Colonic mucosa (tissue), 4 donors: ENCODE data around the gene UBE2F. TPM values are rescaled to one million over a fixed set of nuclear protein-coding genes. Genes with fewer than 3 reads are reported as not detected.
"Not testable (repeated sequence)": the region's sequence is repeated elsewhere in the genome, so short reads cannot be mapped to it uniquely, and the experiment has no call there.

ENCODE experiments used
- DNase-seq: peaks from one replicate; pipeline ENCODE4 v3.0.0-alpha.2; 2020
- H3K27ac ChIP-seq: fragments of 200-600 bp; one replicate; pipeline ENCODE4 v1.8.0; 2021
- H3K27me3 ChIP-seq: fragments of 200-600 bp; one replicate; pipeline ENCODE4 v1.8.0; 2021
- H3K36me3 ChIP-seq: fragments of 200-600 bp; one replicate; pipeline ENCODE4 v1.8.0; 2021
- H3K4me1 ChIP-seq: fragments of 200-600 bp; one replicate; pipeline ENCODE4 v1.8.0; 2021; ENCODE audit warnings: mild to moderate bottlenecking
- H3K4me3 ChIP-seq: fragments of 200-600 bp; one replicate; pipeline ENCODE4 v1.8.0; 2021
- H3K9ac ChIP-seq, 2 donors: one replicate each; pipeline ENCODE4 v1.7.0; 2013; ENCODE audit warnings: control low read depth in 2 of 2, low read depth in 2 of 2, low read length in 2 of 2
- H3K9me3 ChIP-seq: fragments of 200-600 bp; one replicate; pipeline ENCODE4 v1.8.0; 2021
- CTCF ChIP-seq: fragments of 200-600 bp; IDR thresholded peaks from one replicate; pipeline ENCODE4 v1.8.0; 2022; ENCODE audit warnings: antibody characterized with exemption, mild to moderate bottlenecking
- intact Hi-C: fragments of 100-400 bp; cut with DNase I; formaldehyde crosslinking; loops from one replicate; pipeline ENCODE4 v1.14.1; 2022
- total RNA-seq, 2 donors: library from RNA; stranded (reverse); fragmentation: NEBNext Ultra II Directional in 1 of 2; extraction: Animal tissue kit (Norgen Biotek cat#: 25700) in 1 of 2; gene quantifications; one replicate each; pipeline ENCODE4 v1.2.1, GENCODE V29; 2021
- donor health status: healthy.
- donor health status: DM: no; HTN: no; CAD: no.
- donor health status: DM: no; HTN: no; CAD: no.

UBE2F gene
- total RNA-seq, 2 donors from 2014 or later: 51.8 to 54.7 TPM

GRCh38 chr2:237979331-237979730, 12.5 kb downstream of the UBE2F start:
- no peaks in the 10 kb centered on the region for H3K9me3 ChIP-seq
- DNase-seq: no peak
- H3K27me3 ChIP-seq: no peaks in the 10 kb centered on the region
- intact Hi-C loops: no loop called here
- no peaks in the 10 kb centered on the region for H3K4me1 ChIP-seq
- TF ChIP-seq CTCF: no peak
- H3K4me3 ChIP-seq: no peak overlapping the region
- H3K9ac ChIP-seq: no peak overlapping the region
- no peak overlapping the region for H3K27ac ChIP-seq
- no peaks in the 10 kb centered on the region for H3K36me3 ChIP-seq

- no peaks in the 10 kb centered on the region for H3K9me3 ChIP-seq
- no peak overlapping the region for H3K4me3 ChIP-seq
- no peak for TF ChIP-seq CTCF
- intact Hi-C loops: no loop called here
- no peaks in the 10 kb centered on the region for H3K36me3 ChIP-seq
- DNase-seq: no peak
- no peak overlapping the region for H3K27ac ChIP-seq
- no peak overlapping the region for H3K9ac ChIP-seq
- no peaks in the 10 kb centered on the region for H3K27me3 ChIP-seq
- no peaks in the 10 kb centered on the region for H3K4me1 ChIP-seq
These were observed 13.3 kb downstream of the UBE2F start for GRCh38 chr2:237980087-237980486.

DNA sequence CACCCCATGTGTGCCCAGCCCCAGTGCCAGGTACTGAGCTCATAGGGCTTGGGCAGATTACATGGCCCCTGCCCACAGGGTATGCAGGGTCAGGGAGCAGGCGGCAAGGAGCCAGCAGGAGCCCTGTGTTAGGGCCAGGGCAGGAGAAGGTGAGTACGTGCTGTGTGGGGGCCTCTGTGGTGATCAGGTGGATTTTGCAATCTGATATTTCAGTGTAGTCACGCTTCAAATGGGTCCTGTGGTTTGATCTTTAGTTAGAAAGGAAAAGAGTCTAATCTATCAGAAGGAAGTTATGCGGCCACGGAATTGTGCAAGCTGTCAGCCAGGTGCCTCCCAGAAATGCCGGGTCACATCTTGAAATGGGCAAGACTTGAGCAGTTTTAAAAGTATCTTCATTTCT, 13.9 kb downstream of the UBE2F start:
- Histone ChIP-seq H3K9me3 (no peaks in the 10 kb centered on the region), H3K27ac (no peak overlapping the region), H3K9ac (no peak overlapping the region), H3K36me3 (no peaks in the 10 kb centered on the region), H3K4me1 (no peaks in the 10 kb centered on the region), H3K4me3 (no peak overlapping the region), H3K27me3 (no peaks in the 10 kb centered on the region)
- intact Hi-C loops: no loop called here
- DNase-seq: no peak
- TF ChIP-seq CTCF: no peak

DNA sequence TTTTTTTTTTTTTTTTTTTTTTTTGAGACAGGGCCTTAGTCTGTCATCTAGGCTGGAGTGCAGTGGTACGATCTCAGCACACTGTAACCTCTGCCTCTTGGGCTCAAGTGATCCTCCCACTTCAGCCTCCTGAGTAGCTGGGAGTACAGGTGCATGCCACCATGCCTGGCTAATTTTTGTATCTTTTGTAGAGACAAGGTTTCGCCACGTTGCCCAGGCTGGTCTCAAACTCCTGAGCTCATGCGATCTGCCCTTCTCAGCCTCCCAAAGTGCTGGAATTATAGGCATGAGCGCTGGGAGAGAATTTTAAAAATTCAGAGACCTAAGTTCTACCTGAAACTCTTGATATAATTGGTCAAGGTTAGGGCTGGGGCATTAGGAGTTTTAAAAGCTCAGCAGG, 14.8 kb downstream of the UBE2F start:
- DNase-seq, H3K27me3 ChIP-seq, H3K4me3 ChIP-seq, H3K9ac ChIP-seq, H3K27ac ChIP-seq, H3K9me3 ChIP-seq, intact Hi-C loops, H3K4me1 ChIP-seq, H3K36me3 ChIP-seq: not testable (repeated sequence)

GRCh38 chr2:237982039-237982725, 15.4 kb downstream of the UBE2F start:
- no peaks in the 10 kb centered on the region for H3K27me3 ChIP-seq
- H3K9me3 ChIP-seq: no peaks in the 10 kb centered on the region
- no peak for DNase-seq
- no peak overlapping the region for H3K4me3 ChIP-seq
- intact Hi-C loops: no loop called here
- H3K9ac ChIP-seq: no peak overlapping the region
- H3K27ac ChIP-seq: no peak overlapping the region
- no peak for TF ChIP-seq CTCF
- no peaks in the 10 kb centered on the region for H3K36me3 ChIP-seq
- no peaks in the 10 kb centered on the region for H3K4me1 ChIP-seq

- H3K9me3 ChIP-seq: no peaks in the 10 kb centered on the region
- no peak for TF ChIP-seq CTCF
- no peak overlapping the region for H3K27ac ChIP-seq
- H3K27me3 ChIP-seq: no peaks in the 10 kb centered on the region
- no peaks in the 10 kb centered on the region for H3K36me3 ChIP-seq
- H3K4me1 ChIP-seq: no peaks in the 10 kb centered on the region
- no peak overlapping the region for H3K4me3 ChIP-seq
- no peak overlapping the region for H3K9ac ChIP-seq
- intact Hi-C loops: no loop called here
- DNase-seq: no peak
These were observed 17.1 kb downstream of the UBE2F start for GRCh38 chr2:237983922-237984321.
